Caki2 (cell line): ENCODE measurements around the gene LRRC2. TPM values are rescaled to one million over a fixed set of nuclear protein-coding genes. Genes with fewer than 3 reads are reported as not detected.
"Not testable (repeated sequence)": the region's sequence is repeated elsewhere in the genome, so short reads cannot be mapped to it uniquely, and the experiment has no call there.

Experiments used
- DNase-seq: peaks from one replicate; pipeline ENCODE4 v3.0.0-alpha.2; 2015; ENCODE audit warnings: low read depth
- in situ Hi-C: cut with HindIII; loops from 2 replicates; pipeline ENCODE4 v1.10.0; 2016; ENCODE audit warnings: low sequenced_read_pairs, low pct_unique_long_range_greater_than_20kb, mixed read lengths
- total RNA-seq: library from RNA; depleted of rRNA; stranded (reverse); fragments of >200 nt; shearing (Covaris generic); gene quantifications from 2 replicates; pipeline ENCODE4 v1.2.3, GENCODE V29; 2014; ENCODE audit warnings: low replicate concordance

Gene LRRC2
- total RNA-seq, 1 experiment from 2014 or later, result not detected

DNA sequence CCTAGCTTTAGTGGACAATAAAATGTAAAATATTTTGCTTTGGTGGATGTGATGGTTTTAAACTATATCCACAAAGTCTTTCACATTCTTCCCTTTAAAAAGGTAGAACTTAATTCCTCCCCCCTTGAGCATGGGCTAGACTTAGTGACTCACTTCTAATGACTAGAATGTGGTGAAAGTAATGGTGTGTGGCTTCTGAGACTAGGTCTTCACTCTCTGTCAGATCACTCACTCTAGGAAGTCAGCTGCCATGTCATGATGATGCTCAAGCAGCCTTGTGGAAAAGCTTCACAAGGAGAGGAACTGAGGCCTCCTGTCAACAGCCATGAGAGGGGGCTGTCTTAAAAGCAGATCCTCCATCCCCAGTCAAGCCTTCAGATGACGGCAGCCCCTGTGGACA, 4.2 kb downstream of the LRRC2 start:
- in situ Hi-C loops, result no loop called here
- no peak for DNase-seq

DNA sequence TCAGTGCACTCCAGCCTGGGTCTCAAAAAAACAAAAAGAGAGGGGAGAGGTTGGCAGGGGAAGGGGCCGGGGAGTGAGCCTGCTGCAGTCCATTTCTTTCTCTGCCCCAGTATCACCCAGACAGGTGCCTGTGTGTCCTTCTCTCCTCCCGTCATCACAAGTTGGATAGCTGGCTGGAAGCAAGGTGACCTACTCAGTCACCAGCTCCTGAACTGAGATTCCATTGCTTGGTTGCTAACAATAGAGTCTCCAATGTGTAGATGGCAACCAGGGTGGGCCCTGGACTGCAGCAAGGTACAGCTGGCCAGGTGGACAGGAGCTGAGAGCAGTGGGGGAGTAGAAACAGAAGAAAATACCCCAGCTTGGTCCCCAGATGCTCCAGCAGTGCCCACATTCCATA, 4.6 kb downstream of the LRRC2 start:
- in situ Hi-C loops, result no loop called here
- DNase-seq, result no peak

DNA sequence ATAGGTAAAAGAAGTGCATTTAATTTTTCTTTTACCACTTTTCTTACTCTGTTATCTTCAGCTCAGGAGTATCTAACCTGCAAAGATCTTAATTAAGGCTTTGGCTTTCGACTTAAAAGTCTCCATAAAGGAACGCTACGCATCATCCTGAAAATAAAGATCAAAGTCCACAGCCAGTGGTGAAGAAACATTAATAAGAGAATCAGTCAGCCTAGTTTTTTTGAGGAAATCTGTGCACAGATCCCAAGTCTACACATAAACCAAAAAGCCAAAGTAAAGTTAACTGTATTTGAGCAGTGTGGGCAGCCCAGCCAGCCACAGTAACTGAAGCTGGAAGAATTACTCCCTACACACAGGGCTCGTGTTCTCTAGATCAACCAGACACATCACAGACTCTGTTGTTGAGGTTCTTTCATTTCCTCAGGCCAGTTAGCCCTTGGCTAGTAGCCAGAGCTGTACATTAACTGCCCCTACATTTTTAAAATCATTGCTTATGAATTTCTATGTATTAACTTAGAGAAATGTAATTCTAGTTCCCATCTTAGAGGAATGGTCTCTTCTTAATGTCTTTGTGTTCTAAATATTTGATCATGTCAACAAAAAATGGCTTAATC, 6.9 kb downstream of the LRRC2 start:
- in situ Hi-C loops, result no loop called here
- DNase-seq, result no peak

DNA sequence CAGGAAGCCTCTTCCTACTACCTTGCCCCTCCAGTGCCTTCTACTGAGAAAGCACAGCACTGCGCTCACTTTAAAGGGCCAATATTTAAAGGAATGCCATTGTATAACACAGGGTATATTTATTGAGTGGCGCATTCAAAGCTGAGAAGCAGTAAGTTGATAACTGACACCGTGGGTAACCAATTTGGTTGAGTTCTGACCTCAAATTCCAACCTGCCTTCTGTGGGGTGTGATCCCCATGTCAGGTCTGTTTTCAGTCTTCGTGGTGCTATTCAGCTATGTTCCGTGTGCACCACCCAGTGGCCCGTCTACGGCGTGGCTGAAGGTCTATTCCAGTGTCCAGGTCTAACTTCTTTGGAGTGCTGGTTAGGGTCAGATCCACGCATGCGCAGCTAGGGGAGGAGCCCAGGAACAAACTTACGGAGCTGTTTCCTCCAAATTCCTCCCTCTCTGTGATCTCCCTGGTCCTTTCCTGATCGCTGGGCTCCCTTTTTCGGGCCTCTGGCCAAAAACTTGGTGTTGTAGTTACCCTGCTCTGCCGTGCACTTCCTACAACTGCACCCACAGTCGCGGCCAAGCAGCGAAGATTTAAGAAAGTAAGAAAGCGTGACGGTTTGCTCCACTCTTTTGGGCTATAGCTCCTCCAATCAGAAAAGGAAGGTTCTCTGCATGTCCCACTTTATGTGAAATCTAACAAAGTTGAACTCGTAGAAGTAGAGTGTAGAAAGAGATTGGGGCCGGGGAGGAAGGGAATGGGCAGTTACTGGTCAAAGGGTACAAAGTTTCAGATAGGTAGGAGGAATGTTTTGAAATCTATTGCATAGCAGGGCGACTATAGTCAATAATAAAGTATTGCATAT, 7.7 kb downstream of the LRRC2 start:
- in situ Hi-C loops, result no loop called here
- DNase-seq, result peak; percentile 74

DNA sequence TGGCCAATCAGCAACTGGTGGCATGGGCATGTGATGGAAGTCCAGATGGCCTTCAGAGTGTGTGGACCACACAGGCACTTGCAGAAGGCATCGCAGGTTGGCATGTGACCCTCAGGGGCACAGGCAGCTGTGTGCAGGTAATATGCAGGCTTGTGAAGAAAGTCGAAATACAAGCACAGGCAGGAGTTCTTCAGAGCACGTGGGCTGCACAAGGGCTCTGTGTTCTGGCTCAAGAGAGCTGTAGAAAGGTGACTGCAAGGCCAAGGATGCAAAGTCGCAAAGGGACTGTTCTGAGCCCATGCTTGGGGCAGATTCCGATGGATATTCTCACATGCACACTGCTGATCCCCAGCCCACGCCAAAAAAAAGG, 8.3 kb downstream of the LRRC2 start:
- DNase-seq, result no peak
- in situ Hi-C loops, result no loop called here

DNA sequence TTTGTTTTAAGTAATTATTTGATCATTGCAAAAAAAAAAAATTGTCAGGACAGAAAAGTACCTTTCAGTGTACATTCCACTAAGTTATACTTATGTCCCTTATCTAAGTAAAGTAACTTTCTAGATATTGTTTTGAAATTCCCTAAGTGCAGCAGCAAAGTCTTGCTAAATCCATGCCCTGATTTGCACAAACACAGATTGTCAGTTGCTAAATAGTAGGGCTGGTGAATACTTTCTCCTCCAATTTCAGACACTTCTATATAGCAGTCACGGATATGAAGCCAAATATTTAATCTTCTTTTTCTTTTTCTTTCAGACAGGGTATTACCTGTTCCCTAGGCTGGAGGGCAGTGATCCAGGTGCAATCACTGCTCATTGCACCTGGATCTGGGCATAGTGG, 12.9 kb downstream of the LRRC2 start:
- in situ Hi-C loops, result no loop called here
- DNase-seq, result no peak

DNA sequence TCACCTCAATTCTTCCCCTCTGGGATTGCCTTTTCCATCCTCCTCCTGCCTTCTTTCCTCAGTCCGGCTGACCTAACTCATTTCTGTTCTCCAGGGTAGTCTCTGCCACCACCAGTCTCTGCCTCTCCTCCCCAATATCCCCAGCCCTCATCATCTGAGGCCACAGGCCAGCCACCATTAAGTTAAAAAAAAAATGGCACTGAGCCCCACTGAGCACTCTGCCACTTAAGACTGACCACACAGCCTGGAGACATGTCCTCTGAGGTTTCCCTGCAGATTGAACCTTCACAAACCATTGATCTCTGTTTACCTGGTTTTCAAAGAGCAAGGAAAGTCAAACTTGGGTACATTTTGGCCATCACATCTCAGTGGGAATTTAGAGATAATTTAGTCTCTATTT, 13.6 kb downstream of the LRRC2 start:
- no peak for DNase-seq
- in situ Hi-C loops, result no loop called here

DNA sequence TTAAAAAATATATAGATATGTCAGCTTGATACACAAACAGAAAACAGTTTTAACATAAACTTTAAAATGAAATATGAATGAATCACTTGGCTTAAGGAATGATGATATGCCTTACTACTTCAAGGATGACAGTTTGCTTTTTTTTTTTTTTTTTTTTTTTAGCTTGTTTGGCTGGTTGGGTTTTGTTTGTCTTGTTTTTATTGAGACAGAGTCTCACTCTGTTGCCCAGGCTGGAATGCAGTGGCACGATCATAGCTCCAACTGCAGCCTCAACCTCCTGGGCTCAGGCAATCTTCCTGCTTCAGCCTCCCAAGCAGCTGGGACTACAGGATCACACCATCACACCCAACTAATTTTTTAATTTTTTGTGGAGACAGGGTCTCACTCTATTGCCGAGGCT, 14.5 kb downstream of the LRRC2 start:
- DNase-seq, result no peak

DNA sequence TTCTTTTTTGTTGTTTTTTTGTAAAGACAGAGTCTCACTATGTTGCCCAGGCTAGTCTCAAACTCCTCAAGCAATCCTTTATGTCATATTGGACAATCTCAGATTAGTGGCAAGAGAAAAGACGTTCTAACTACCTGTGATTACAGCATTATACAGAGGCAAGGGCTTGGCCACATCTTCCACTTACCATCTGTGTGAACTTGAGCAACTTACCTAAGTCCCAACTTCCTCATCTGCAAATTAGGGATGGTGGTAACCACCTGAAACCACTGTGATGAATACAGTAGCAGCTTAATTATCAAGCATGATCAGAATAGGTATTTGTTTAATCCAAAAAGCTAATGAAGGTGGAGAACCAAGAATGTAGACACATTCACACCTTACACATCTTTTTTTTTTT, 16.1 kb downstream of the LRRC2 start:
- no peak for DNase-seq
- in situ Hi-C loops, result no loop called here

More for the DNA sequence above, 14.5 kb downstream of the LRRC2 start:
- in situ Hi-C loops, result no loop called here

DNA sequence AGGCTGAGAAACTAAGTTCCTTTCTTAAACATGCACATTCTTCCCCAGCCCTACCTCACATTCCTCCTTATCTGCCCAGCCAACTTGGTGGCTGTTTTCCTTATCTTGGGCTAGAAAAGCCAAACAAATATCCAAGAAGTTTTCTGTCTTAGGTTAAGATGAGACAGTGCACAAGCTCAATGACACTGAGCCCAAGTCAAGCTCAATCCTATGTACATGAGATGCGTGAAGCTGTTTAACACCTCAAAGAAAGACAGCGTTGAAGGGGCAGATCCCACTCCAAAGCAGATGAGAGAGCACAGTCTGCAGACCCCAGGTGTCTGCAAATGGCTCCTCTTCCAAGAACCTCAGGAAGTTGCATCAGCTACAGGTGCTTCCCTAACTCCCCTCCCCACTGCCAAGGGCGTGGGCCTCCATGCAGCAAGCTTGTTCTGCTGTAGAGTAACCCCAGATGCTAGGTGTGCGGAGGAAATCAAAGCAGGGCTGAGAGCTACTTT, 16.6 kb downstream of the LRRC2 start:
- no peak for DNase-seq
- in situ Hi-C loops, result no loop called here

DNA sequence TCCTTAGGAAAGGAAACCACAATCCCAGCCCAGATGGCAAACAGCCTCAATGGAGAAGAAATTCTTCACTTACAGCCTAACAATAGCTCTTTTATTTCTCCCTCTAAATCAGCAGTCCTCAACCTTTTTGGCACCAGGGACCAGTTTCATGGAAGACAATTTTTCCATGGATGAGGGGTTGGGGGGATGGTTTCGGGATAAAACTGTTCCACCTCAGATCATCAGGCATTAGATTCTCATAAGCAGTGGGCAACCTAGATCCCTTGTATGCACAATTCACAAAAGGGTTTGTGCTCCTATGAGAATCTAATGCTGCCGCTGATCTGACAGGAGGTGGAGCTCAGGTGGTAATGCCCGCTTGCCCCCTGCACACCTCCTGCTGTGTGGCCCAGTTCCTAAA, 17.5 kb downstream of the LRRC2 start:
- DNase-seq, in situ Hi-C loops: not testable (repeated sequence)

DNA sequence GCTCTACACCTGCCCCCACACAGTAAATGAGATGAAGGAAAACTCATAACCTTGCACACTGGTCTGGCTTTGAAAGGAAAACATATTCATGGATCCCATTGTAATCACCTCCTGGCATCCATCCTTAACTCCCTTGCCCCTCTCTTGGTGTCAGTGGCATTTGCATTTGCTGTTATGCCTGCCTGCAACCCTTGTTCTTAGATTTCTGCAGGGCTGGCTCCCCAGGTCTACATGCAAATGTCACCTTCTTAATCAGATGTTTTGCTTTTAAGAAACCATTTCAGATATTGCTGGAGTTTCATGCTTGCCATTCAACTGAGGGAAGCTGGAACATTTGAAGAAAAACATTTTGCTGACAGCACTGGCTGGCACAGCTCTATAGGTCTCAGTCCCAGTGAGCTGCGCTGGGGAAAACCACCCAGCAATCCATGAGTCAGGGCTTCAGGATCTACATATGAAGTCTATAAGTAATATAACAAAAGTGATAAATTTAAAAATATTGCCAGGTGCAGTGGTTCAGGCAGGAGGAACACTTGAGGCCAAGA, 19.1 kb downstream of the LRRC2 start:
- in situ Hi-C loops, result no loop called here
- DNase-seq, result no peak

DNA sequence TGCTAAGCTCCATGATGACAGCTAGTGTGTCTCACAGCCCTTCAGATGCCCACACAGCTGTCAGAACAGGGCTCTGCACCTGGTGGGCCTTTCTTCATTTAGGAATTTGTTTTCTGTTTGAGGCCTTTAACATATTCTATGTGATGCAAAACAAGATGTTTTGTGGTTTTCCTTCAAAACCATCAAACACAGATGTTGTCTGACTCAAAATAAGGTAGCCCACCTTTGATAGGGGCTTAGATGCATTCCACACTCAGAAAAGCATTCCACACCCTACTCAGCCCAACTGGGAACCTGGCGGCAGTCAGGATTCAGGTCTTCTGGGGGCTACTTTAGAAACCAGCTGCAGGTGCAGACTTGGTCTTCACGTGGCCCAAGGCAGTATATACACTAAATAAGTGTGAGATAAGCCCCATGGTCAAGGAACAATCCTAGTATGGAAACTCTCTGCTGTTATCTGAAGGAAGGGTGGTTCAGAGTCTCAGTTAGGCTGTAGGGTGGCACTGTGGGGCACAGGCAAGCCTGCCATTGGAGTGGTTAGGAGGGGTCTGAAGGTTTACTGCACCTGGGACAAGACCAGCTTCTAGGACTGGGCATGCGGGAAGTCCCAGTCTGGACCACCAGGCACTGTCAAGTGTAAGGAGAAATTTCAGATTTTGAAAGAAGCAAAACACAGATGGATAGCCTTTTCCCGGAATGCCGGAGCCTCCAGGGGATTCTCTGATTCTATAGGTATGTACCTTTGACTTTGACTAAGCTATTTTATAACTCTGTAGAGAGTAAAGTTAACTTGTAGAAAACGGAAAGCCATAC, 20.1 kb downstream of the LRRC2 start:
- DNase-seq, result no peak
- in situ Hi-C loops, result no loop called here

DNA sequence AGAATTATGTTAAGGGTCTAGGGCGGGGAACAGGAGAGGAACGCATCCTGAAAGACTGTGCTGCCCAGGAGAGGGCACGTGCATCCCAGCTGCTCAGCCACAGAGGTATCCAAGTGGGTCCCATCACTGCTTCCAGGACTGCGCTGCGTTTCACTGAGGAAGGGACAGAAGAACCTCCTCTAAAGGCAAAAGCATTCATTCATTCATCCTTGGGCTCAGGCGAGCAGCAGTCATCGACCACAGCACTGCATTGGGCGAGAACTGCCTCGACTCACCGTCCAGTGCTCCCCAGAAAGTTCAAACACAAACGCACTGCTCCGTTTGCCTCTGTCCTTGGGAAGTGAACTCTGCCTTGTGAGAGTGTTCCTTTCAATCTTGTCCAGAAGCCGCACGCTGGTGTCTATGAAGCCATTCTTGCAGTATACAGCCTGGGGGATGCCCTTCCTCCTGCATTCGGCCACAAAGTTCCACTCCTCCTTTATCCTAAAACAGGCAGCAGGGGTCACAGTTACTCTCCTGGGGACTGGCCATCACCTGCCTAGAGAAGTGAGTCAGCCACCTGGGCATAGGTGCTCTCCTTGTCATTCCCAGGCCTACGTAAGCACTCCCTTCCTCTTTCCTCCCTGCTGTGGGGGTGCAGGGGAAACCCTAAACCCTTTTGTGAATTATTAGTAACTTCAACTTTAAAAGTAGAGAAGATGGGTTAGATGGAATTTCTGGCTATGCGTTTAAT, 21.2 kb downstream of the LRRC2 start:
- no peak for DNase-seq
- in situ Hi-C loops, result no loop called here

DNA sequence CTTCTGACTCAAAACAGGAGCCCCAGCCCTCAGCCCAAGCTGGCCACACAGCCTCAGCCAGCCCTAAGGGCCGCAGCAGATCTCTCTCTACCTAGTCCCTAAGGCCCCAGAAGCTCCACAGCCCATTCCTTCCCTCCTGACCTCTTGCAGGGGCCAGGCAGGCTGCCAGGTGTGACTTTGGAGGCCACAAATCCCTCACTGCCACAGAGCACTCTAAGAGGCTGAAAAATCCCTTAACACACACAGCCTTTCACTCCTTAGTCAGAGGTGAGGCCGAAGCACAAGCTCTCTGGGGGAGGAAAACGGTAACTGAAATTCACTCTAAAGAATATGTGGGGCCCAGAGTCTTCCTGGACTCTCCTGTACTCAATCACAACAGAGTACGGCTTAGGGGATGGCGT, 23.3 kb downstream of the LRRC2 start:
- in situ Hi-C loops, result no loop called here

DNA sequence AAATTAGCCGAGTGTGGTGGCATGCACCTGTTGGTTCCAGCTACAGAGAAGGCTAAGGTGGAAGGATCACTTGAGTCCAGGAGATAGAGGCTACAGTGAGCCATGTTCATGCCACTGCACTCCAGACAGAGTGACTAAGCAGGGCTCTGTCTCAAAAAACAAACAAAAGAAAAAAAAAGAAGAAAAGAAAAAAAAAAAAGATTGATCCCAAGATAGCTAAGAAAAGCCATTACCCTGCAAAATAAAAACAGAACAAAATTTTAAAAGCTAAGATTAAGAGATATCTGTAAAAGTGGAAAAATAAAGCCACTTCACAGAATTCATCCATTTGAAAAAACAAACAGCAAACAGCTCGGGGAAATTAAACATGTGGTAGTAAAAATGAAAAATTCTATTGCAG, 23.8 kb downstream of the LRRC2 start:
- no peak for DNase-seq

More for the DNA sequence above, 23.3 kb downstream of the LRRC2 start:
- DNase-seq, result no peak

DNA sequence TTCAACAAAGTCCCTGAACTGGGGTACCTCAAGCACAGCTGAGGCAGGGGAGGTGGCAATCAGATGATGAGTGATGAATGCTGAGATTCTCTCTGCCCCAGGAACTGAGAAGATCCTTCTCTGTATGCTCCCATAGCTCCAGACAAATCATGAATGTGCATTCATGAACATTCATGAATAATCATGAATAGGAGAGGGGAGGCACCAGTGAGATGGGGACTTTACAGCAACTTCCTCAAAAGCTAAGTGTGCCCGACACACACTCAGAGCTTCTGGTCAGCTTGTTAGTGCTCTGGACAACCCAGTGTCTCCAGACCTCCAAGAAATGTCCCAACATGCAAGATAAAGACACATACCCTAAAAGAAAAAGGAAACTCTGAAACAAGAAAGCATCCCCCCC, 24.3 kb downstream of the LRRC2 start:
- DNase-seq, result no peak
- in situ Hi-C loops, result no loop called here

More for the DNA sequence above, 23.8 kb downstream of the LRRC2 start:
- in situ Hi-C loops, result no loop called here

DNA sequence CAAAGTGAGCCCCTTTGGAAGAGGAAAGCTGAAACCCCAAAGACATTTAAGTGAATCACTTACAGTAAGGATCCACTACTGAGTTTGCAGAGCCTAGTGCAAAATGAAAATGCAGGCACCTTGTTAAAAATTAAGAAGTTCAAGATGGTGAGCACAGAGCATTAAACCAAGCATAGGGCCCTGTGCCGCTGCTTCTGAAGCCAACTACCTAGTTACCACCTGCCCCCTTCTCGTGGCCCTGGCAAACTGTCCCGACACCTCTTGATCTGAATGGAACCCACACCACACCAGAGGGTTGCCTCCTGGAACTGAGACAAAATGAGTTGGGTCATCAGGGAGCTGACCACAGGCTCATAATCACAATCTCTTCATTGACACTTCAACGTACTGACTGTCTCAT, 25.6 kb downstream of the LRRC2 start:
- no peak for DNase-seq
- in situ Hi-C loops, result no loop called here
